Urinary bladder (tissue), 4 donors: ENCODE measurements around the gene FANCC. TPM values are rescaled to one million over a fixed set of nuclear protein-coding genes. Genes with fewer than 3 reads are reported as not detected.

ENCODE experiments used
- DNase-seq: peaks from one replicate; pipeline ENCODE4 v3.0.0-alpha.2; 2015; ENCODE audit errors: extremely low spot score
- H3K27ac ChIP-seq: one replicate; pipeline ENCODE4 v1.5.1; 2013; ENCODE audit warnings: low read depth, mild to moderate bottlenecking, moderate library complexity
- H3K36me3 ChIP-seq: one replicate; pipeline ENCODE4 v1.6.1; 2013; ENCODE audit warnings: mild to moderate bottlenecking, moderate library complexity; ENCODE audit not compliant: insufficient read depth
- H3K4me1 ChIP-seq: one replicate; pipeline ENCODE4 v1.6.1; 2013; ENCODE audit warnings: mild to moderate bottlenecking, moderate library complexity; ENCODE audit not compliant: insufficient read depth
- H3K4me3 ChIP-seq: one replicate; pipeline ENCODE4 v1.5.1; 2013; ENCODE audit warnings: low read depth, low read length
- WGBS: extraction: QIAGEN DNeasy Blood & Tissue Kit; methylation state at CpG from one replicate; pipeline ENCODE4 v1.1.7; 2013; 5-methylcytosine and 5-hydroxymethylcytosine counted together
- polyA plus RNA-seq: library from polyadenylated mRNA; stranded (reverse); fragments of 200-250 nt; gene quantifications from one replicate; pipeline ENCODE4 v1.2.3, GENCODE V29; 2013
- total RNA-seq: library from RNA; depleted of rRNA; stranded (reverse); fragments of >200 nt; gene quantifications from one replicate; pipeline ENCODE4 v1.2.3, GENCODE V29; 2014
- donor health status: healthy with polysubstance abuse.
- donor health status: healthy.

The FANCC gene
- total and polyA plus RNA-seq, 2 donors: 4.6 to 25.7 TPM

- H3K36me3 ChIP-seq: no peaks in the 10 kb centered on the region
- no peak overlapping the region for H3K4me3 ChIP-seq
- DNase-seq: no peak
- 68% methylated on average over 3 of the region's 3 CpGs for WGBS
- H3K4me1 ChIP-seq: no peaks in the 10 kb centered on the region
- no peak overlapping the region for H3K27ac ChIP-seq
Measured at GRCh38 chr9:95265960-95266359, 51.5 kb downstream of the FANCC start.

DNA sequence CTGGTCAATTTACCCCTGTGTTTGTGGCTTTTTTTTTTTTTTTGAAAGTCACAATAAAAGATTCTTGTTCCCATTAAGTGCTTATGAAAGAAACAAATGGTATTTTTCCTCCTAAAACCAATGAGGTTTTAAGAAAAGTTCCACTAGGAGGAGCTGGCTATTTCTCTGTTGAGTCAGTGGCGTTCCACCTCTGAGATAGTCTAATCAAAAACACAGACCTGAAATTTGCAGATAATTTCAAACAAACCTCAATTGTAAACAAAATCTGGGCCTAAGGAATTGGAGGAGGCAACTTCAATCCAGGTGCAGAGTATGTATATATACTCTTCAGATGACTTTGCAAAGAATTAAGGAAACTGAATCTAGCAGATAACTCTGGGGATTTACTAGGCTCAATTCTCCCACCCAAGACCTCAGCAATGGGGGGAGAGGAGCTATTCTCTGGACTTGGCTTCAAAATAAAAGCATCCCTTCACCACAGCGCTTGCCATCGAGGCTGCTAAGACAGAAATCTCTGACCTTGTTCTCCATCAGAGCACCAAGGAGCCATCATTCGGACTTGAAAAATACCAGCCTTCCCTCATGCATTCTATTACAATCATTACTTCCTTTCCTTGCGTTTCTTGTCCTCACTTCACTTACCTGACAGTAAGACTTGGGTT is 52.4 kb downstream of the FANCC start:
- H3K27ac ChIP-seq: no peak overlapping the region
- WGBS: 60% methylated on average over 5 of the region's 5 CpGs
- H3K4me1 ChIP-seq: no peaks in the 10 kb centered on the region
- H3K4me3 ChIP-seq: no peak overlapping the region
- H3K36me3 ChIP-seq: no peaks in the 10 kb centered on the region
- no peak for DNase-seq

DNA sequence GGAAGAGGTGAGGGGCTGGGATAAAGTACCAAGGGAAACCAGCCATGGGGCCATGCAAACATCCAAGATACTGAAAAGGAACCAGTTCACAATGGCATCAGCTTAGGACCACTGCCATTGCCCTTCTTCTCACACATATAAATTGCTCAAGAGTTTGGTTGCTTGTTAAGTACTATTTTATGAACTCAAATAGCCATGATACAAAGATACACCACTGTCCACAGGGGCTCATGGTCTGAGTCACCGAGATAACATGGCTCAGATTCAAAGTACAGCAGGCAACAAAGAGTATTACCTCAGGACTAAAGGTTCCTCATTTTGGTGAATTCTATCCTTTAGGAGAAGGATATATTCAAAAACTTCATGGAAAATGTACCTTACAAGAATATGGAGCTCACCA is 55.6 kb downstream of the FANCC start:
- Histone ChIP-seq H3K4me1 (no peaks in the 10 kb centered on the region), H3K4me3 (no peak overlapping the region), H3K27ac (no peak overlapping the region), H3K36me3 (no peaks in the 10 kb centered on the region)
- no peak for DNase-seq
- 72% methylated on average over 1 of the region's 1 CpG for WGBS

DNA sequence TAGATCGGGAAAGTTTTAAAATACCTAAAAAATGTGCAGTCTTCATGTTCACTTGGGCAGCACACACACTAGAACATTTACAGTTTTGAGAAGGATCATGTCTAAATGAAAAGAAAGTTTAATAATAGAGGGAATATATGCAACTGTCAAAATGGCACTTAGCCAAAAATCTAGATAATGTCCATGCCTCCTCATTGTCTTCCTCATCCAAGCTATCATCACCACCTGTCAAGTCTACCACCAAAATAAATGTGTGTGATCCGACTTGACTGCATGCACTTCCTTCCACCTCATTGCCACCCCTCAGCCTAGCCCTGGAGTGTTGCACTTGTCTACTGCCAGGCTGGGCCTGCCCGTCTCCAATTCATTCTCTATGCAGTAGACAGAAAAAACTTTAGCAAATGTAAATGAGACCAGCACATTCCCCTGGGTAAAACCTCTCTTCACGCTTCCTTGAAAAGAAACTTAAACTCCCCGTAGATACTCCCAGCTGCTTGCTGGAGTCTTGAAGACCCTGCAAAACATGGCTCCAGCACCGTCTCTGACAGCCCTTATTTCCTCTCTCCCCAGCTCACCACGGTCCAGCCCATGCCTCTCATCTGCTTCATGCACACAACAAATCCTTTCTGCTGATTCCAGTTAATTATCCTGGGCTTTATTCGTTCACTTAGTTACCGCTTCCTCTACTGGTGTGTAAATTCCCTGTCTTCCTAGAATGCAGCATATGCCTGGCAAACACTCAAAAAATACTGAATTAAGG is 66.9 kb downstream of the FANCC start:
- Histone ChIP-seq H3K4me1 (no peaks in the 10 kb centered on the region), H3K4me3 (no peak overlapping the region), H3K36me3 (no peaks in the 10 kb centered on the region), H3K27ac (no peak overlapping the region)
- DNase-seq: no peak
- 67% methylated on average over 9 of the region's 9 CpGs for WGBS

DNA sequence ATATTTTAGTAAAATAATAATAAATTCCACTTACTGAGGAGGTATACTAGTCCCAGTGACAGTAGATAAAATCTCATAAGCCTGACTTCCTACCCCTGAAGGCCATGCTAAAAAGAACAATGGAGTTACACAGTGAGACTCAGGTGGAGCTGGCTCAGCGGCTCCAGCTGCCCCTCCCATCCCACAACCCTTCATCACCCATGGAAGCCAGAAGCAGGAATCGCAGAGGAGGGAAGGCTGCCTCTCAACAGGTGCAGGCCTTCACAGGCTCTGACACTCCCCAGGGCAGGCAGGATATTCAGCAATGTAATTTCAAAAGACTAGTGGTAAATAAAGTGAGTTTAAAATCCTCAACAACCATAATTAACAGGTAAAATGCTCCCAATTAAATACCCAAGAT is 67.5 kb downstream of the FANCC start:
- WGBS: 72% methylated on average over 2 of the region's 2 CpGs
- no peak for DNase-seq
- Histone ChIP-seq H3K4me1 (no peaks in the 10 kb centered on the region), H3K36me3 (no peaks in the 10 kb centered on the region), H3K4me3 (no peak overlapping the region), H3K27ac (no peak overlapping the region)

DNA sequence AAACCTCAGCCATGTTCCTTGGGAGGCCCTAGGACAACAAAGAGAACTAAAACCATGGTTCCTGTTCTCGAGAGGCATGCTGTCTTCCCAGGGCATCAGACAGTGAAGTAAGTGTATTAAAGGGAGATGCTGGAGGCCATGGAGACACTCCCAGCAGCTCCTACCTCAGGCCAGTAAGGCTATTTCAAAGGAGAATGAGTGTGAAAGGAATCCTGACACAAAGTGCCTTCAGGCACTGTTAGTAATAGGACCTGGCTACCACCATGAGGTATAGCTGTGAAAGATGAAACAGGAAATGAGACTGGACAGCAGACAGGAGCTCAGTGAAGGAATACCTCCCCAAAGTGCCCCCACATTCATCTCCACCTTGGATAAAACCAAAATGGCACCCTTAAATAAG is 71.0 kb downstream of the FANCC start:
- no peak overlapping the region for H3K4me3 ChIP-seq
- no peak for DNase-seq
- 99% methylated on average over 1 of the region's 1 CpG for WGBS
- H3K27ac ChIP-seq: no peak overlapping the region
- H3K36me3 ChIP-seq: peaks cover 2% of the 10 kb centered on the region
- no peaks in the 10 kb centered on the region for H3K4me1 ChIP-seq

GRCh38 chr9:95242613-95243012 is 74.9 kb downstream of the FANCC start:
- no peaks in the 10 kb centered on the region for H3K4me1 ChIP-seq
- no peak for DNase-seq
- peaks cover 2% of the 10 kb centered on the region for H3K36me3 ChIP-seq
- H3K4me3 ChIP-seq: no peak overlapping the region
- H3K27ac ChIP-seq: no peak overlapping the region

DNA sequence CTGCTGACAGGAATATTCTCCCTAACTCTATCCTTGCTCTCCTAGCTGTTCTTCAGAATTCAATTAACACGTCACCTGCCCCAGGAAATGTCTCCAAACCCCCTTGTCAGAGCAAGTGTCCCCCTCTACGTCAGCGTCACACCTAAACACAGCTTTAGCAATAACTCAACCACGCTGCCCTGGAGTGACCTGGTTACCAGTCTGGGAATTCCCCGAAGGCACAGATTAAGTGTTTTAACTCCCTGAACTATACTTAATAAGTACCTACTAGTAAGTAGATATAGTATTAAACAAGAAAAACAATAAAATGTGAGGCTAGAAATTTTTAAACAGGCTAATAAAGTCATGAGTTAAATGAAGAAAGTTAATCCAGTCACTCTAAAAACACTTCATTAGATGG is 78.4 kb downstream of the FANCC start:
- 97% methylated on average over 5 of the region's 5 CpGs for WGBS
- no peak overlapping the region for H3K4me3 ChIP-seq
- no peaks in the 10 kb centered on the region for H3K4me1 ChIP-seq
- no peak overlapping the region for H3K27ac ChIP-seq
- no peak for DNase-seq
- peaks cover 2% of the 10 kb centered on the region for H3K36me3 ChIP-seq

DNA sequence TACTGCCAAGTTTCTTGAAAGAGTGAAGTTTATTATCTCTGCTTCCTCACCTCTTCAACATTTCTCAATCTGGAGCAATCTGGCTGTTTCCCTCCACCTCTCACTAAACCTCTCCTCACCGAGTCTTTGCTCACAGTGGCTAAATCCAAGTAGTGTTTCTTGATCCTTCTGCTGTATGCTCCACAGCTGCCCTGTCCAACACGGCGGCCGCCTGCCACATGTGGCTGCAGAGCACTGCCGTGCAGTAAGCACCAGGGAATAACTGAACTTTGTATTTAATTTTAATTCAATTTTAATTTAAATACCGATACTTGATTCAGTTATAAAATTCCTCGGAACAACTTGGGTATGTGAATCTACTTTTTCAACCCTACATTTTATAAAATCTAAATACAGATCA is 80.2 kb downstream of the FANCC start:
- no peak for DNase-seq
- 83% methylated on average over 7 of the region's 7 CpGs for WGBS
- no peak overlapping the region for H3K4me3 ChIP-seq
- no peak overlapping the region for H3K27ac ChIP-seq
- no peaks in the 10 kb centered on the region for H3K4me1 ChIP-seq
- no peaks in the 10 kb centered on the region for H3K36me3 ChIP-seq

- Histone ChIP-seq H3K27ac (no peak overlapping the region), H3K4me1 (no peaks in the 10 kb centered on the region), H3K36me3 (no peaks in the 10 kb centered on the region), H3K4me3 (no peak overlapping the region)
- DNase-seq: no peak
- over 99% methylated on average over 6 of the region's 6 CpGs for WGBS
Measured at GRCh38 chr9:95230046-95230445, 87.5 kb downstream of the FANCC start.

GRCh38 chr9:95229230-95229915 is 88.1 kb downstream of the FANCC start:
- 87% methylated on average over 4 of the region's 4 CpGs for WGBS
- Histone ChIP-seq H3K4me3 (no peak overlapping the region), H3K4me1 (no peaks in the 10 kb centered on the region), H3K27ac (no peak overlapping the region), H3K36me3 (no peaks in the 10 kb centered on the region)
- DNase-seq: no peak

GRCh38 chr9:95226921-95227320 is 90.6 kb downstream of the FANCC start:
- Histone ChIP-seq H3K4me1 (no peaks in the 10 kb centered on the region), H3K4me3 (no peak overlapping the region), H3K36me3 (no peaks in the 10 kb centered on the region), H3K27ac (no peak overlapping the region)
- no peak for DNase-seq
- 88% methylated on average over 7 of the region's 7 CpGs for WGBS

GRCh38 chr9:95225726-95226106 is 91.8 kb downstream of the FANCC start:
- Histone ChIP-seq H3K36me3 (no peaks in the 10 kb centered on the region), H3K27ac (no peak overlapping the region), H3K4me1 (no peaks in the 10 kb centered on the region), H3K4me3 (no peak overlapping the region)
- no peak for DNase-seq

GRCh38 chr9:95225076-95225725 is 92.3 kb downstream of the FANCC start:
- no peak overlapping the region for H3K27ac ChIP-seq
- WGBS: 58% methylated on average over 5 of the region's 5 CpGs
- peak; percentile 31 for DNase-seq
- H3K4me1 ChIP-seq: no peaks in the 10 kb centered on the region
- H3K36me3 ChIP-seq: no peaks in the 10 kb centered on the region
- no peak overlapping the region for H3K4me3 ChIP-seq
